ENCODE measurements around the gene TRIM54. TPM values are rescaled to one million over a fixed set of nuclear protein-coding genes. Genes with fewer than 3 reads are reported as not detected.

Gene TRIM54
- total RNA-seq, 1 donor from 2014 or later: 2.5 TPM

DNA sequence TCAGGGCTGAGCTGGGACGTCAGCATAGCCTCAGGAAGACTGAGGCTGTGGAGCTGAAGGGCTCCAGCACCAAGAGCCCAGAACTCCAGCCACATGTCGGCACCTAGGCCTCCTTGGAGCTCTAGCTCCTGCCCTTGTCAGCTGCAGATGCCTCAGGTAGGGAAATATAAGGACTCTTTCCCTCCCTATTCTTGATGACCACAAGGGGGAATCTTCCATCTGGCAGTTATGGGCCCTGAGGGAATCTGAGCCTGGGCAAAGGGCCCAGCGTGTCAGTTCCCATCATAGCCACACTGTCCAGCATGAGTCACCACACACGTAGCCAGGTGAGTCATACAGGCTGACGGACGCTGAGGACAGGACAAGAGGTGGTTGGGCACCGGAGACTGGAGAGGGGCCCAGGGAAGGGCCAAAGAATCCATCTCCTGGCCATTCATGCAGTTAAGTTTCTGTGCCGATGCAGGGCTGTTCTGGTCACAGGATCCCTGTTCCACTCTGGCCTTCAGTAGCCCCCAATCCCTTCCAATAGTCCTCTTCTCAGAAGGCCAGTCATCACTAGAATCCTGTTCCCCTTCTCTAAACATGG, 38.8 kb downstream of the TRIM54 start:
- no peak for DNase-seq (ENCODE audit: extremely low spot score in 2 of 2)
- no peak overlapping the region for H3K4me3 ChIP-seq
- TF ChIP-seq, protein P1, sequence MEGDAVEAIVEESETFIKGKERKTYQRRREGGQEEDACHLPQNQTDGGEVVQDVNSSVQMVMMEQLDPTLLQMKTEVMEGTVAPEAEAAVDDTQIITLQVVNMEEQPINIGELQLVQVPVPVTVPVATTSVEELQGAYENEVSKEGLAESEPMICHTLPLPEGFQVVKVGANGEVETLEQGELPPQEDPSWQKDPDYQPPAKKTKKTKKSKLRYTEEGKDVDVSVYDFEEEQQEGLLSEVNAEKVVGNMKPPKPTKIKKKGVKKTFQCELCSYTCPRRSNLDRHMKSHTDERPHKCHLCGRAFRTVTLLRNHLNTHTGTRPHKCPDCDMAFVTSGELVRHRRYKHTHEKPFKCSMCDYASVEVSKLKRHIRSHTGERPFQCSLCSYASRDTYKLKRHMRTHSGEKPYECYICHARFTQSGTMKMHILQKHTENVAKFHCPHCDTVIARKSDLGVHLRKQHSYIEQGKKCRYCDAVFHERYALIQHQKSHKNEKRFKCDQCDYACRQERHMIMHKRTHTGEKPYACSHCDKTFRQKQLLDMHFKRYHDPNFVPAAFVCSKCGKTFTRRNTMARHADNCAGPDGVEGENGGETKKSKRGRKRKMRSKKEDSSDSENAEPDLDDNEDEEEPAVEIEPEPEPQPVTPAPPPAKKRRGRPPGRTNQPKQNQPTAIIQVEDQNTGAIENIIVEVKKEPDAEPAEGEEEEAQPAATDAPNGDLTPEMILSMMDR (IDR thresholded peaks at IDR 0.05): no peak
- peak; percentile 36 to 46 for TF ChIP-seq POLR2AphosphoS5 (IDR thresholded peaks at IDR 0.05; ENCODE audit: insufficient read depth in 1 of 2, low read depth in 1 of 2)
- no peak for TF ChIP-seq POLR2A (IDR thresholded peaks at IDR 0.05)
- H3K27ac ChIP-seq: no peak overlapping the region
- intact Hi-C loops (cut with DNase I): no loop called here
- no peaks in the 10 kb centered on the region for H3K27me3 ChIP-seq
- peaks cover 28% of the 10 kb centered on the region for H3K4me1 ChIP-seq
- H3K9me3 ChIP-seq: no peaks in the 10 kb centered on the region
- H3K36me3 ChIP-seq: no peaks in the 10 kb centered on the region

DNA sequence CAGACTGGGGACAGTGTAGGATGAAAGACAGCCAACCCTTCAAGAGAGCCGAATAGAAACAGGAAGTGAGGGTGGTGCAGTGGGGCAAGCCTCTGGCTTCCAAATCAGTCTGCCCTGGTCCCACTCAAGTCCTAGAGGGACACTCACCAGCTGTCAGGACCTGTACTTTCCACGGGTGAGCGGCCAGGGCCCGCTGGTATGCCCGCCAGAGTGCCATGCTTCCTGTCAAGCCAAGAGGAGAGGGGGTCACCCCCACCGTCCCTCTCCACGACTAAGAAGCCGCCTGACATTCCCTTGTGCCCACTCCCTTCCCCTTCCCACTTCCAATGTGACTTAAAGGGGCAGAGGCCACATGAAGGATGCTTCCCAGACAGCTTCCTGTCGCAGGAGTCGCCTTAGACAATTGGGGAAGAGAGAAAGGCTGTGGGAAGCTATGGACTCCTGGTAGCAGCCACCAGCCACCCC, 40.1 kb downstream of the TRIM54 start:
- Histone ChIP-seq H3K9me3 (no peaks in the 10 kb centered on the region), H3K36me3 (peaks cover 0 to 12% of the 10 kb centered on the region in 2 donors), H3K27me3 (no peaks in the 10 kb centered on the region), H3K4me3 (peak overlapping the region; percentile 70 to 90), H3K4me1 (peaks cover 28% of the 10 kb centered on the region), H3K27ac (peak overlapping the region; percentile 93)
- DNase-seq (ENCODE audit: extremely low spot score in 2 of 2): no peak
- intact Hi-C loops (cut with DNase I): no loop called here
- TF ChIP-seq, protein P1 (IDR thresholded peaks at IDR 0.05): no peak
- TF ChIP-seq POLR2A (IDR thresholded peaks at IDR 0.05) (no peak), POLR2AphosphoS5 (IDR thresholded peaks at IDR 0.05; ENCODE audit: insufficient read depth in 1 of 2, low read depth in 1 of 2) (no peak)

DNA sequence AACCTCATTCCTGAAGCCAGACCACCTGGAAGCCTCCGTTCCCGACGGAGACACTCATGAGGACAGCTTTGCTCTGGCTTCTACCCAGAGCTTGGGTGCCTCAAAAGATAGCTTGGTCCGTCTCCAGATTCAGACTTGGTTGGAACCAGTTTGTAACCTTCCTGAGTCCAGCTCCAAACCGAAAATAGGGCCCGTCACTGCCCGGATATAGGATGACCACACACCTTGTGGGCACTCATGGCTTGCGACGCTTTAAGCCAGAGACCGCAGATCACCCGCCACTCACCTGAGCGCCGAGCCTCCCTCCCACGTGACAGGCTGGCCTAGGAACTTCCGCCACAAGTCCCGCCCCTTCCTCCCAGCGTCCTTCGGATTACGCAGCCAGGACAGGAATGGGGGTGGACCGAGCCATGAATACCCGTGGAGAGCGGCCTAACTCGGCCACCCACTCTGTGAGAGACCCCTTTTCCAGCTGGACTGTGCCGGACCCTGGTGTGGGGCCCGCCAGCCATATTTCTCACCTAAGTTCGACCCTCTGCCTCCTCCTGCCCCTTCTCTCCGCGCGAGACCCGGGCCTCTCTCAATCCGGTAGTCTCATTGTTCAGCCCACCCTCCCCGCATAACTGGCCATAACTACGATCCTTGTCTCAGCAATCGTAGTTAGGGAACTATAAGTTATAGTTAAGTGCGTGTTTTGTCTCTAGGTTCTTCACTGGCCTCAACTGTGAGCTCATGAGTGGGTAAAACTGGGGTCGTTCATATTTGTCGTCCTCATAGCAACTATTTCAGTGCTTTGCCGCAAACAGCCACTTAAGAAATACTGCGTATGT, 40.8 kb downstream of the TRIM54 start, which contains the start of gene MPV17:
TSS of gene MPV17 (minus strand) at position 332 of the 830 bp plus-strand sequence. CDS start 580 bp downstream, outside the sequence.
- Histone ChIP-seq H3K27me3 (no peaks in the 10 kb centered on the region), H3K36me3 (peaks cover 0 to 19% of the 10 kb centered on the region in 2 donors), H3K27ac (peak within 1 kb of the TSS; percentile 93), H3K9me3 (no peaks in the 10 kb centered on the region), H3K4me3 (peak within 1 kb of the TSS; percentile 70 to 90), H3K4me1 (peaks cover 28% of the 10 kb centered on the region)
- DNase-seq (ENCODE audit: extremely low spot score in 2 of 2): peak in 1 of 2 donors; percentile 93
- TF ChIP-seq POLR2A (IDR thresholded peaks at IDR 0.05) (peak in 1 of 2 donors; percentile 77), POLR2AphosphoS5 (IDR thresholded peaks at IDR 0.05; ENCODE audit: insufficient read depth in 1 of 2, low read depth in 1 of 2) (peak; percentile 92 to 95)
- TF ChIP-seq, protein P1 (IDR thresholded peaks at IDR 0.05): no peak
- intact Hi-C loops (cut with DNase I): no loop called here

DNA sequence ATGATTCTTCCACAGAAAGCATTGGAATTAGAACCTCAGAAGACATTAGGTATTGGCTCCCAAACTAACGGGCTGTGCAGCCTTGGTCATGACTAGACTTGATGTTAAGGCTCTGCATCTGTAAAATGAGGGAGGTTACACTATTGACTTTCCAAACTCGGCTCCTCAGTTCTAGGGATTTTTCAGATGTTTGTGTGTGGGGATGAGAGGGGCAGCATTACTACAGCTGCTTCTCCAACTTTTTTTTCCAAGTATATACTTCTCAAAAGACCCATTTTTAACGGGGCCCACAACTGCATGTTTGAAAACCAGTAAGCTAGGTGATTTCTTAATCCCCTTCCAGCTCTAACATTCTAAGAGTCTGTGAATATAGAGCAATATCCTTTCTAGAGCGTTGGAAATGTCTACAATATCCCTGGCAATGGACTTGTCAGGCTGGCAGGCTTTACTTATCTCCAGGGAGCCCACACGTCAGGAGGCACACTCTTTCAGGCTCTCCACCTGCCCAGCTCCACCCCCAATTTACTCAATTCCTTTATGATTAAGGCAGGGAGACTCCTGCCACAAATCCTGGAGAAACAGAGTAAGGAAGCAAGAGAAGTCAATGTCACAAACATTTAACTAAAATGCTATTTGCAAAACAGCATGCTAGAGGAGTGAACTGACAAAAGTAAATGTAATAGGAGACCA, 41.5 kb downstream of the TRIM54 start:
- no peaks in the 10 kb centered on the region for H3K27me3 ChIP-seq
- DNase-seq (ENCODE audit: extremely low spot score in 2 of 2): no peak
- peak overlapping the region; percentile 93 for H3K27ac ChIP-seq
- peak overlapping the region; percentile 70 to 90 for H3K4me3 ChIP-seq
- TF ChIP-seq POLR2A (IDR thresholded peaks at IDR 0.05) (no peak), POLR2AphosphoS5 (IDR thresholded peaks at IDR 0.05; ENCODE audit: insufficient read depth in 1 of 2, low read depth in 1 of 2) (no peak)
- TF ChIP-seq, protein P1 (IDR thresholded peaks at IDR 0.05): no peak
- intact Hi-C loops (cut with DNase I): no loop called here
- peaks cover 28% of the 10 kb centered on the region for H3K4me1 ChIP-seq
- peaks cover 0 to 26% of the 10 kb centered on the region in 2 donors for H3K36me3 ChIP-seq
- H3K9me3 ChIP-seq: no peaks in the 10 kb centered on the region

Measured in vagina (tissue), 2 donors.